Measurements from ENCODE around the gene HARS2. TPM values are rescaled to one million over a fixed set of nuclear protein-coding genes. Genes with fewer than 3 reads are reported as not detected.

The HARS2 gene
- total RNA-seq, 1 donor from 2014 or later, result 29.9 TPM

- Histone ChIP-seq H2AFZ (ENCODE audit: low read depth, low read length) (no peak overlapping the region), H4K20me1 (ENCODE audit: insufficient read depth, low read length) (peaks cover 26% of the 10 kb centered on the region), H3K27ac (ENCODE audit: low read depth, low read length) (no peak overlapping the region), H3K27me3 (ENCODE audit: insufficient read depth, low read length) (no peaks in the 10 kb centered on the region), H3K4me1 (ENCODE audit: insufficient read depth, low read length) (peaks cover 10% of the 10 kb centered on the region), H3K4me2 (ENCODE audit: low read length) (no peak overlapping the region), H3K9ac (ENCODE audit: low read length) (no peak overlapping the region), H3K4me3 (ENCODE audit: insufficient read depth, low read depth, low read length) (no peak overlapping the region), H3K79me2 (ENCODE audit: insufficient read depth, low read length) (peaks cover 64% of the 10 kb centered on the region), H3K36me3 (ENCODE audit: insufficient read depth, low read length) (peaks cover 52% of the 10 kb centered on the region), H3K9me3 (ENCODE audit: insufficient read depth, low read depth, low read length) (no peaks in the 10 kb centered on the region)
- DNase-seq (ENCODE audit: low read depth) (no peak), FAIRE-seq (no peak)
- TF ChIP-seq CTCF (IDR thresholded peaks at IDR 0.05; ENCODE audit: insufficient read depth, low read depth, low read length) (no peak), EZH2 (IDR thresholded peaks at IDR 0.05; ENCODE audit: insufficient read depth, low read length) (no peak)
- peaks cover 18% of the 10 kb centered on the region for H3K36me3 Mint-ChIP-seq (ENCODE audit: low read depth, unreplicated experiment)
- no peaks in the 10 kb centered on the region for H3K27me3 Mint-ChIP-seq (ENCODE audit: low read depth, unreplicated experiment)
- H3K27ac Mint-ChIP-seq (ENCODE audit: unreplicated experiment), result no peak overlapping the region
- H3K4me3 Mint-ChIP-seq (ENCODE audit: unreplicated experiment), result peak overlapping the region; percentile 45
- no peaks in the 10 kb centered on the region for H3K9me3 Mint-ChIP-seq (ENCODE audit: unreplicated experiment)
- peaks cover 20% of the 10 kb centered on the region for H3K4me1 Mint-ChIP-seq (ENCODE audit: low read depth, unreplicated experiment)
Measured at GRCh38 chr5:140694276-140694675, 3.0 kb downstream of the HARS2 start.

DNA sequence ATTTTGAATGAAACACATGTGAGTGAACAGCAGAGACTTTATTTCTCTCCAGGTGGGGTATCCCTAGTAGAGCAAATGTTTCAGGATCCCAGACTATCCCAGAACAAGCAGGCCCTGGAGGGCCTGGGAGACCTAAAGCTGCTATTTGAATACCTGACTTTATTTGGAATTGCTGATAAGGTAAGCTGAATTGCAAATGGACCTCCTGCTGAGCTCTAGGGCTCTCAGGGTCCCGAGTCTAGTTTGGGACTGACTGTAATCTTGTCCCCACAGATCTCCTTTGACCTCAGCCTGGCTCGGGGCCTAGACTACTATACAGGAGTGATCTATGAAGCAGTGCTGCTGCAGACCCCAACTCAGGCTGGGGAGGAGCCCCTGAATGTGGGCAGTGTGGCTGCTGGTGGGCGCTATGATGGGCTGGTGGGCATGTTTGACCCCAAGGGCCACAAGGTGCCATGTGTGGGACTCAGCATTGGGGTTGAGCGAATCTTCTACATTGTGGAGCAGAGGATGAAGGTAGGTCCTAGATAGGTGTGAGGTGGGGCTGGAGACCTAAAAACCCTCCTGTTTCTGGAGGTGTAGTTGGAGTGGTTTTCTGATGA, 5.7 kb downstream of the HARS2 start:
- Histone ChIP-seq H2AFZ (ENCODE audit: low read depth, low read length) (no peak overlapping the region), H3K4me2 (ENCODE audit: low read length) (no peak overlapping the region), H3K79me2 (ENCODE audit: insufficient read depth, low read length) (peaks cover 59% of the 10 kb centered on the region), H3K27ac (ENCODE audit: low read depth, low read length) (no peak overlapping the region), H3K36me3 (ENCODE audit: insufficient read depth, low read length) (peaks cover 54% of the 10 kb centered on the region), H3K4me1 (ENCODE audit: insufficient read depth, low read length) (peaks cover 14% of the 10 kb centered on the region), H3K9ac (ENCODE audit: low read length) (no peak overlapping the region), H3K27me3 (ENCODE audit: insufficient read depth, low read length) (no peaks in the 10 kb centered on the region), H4K20me1 (ENCODE audit: insufficient read depth, low read length) (peaks cover 35% of the 10 kb centered on the region), H3K9me3 (ENCODE audit: insufficient read depth, low read depth, low read length) (no peaks in the 10 kb centered on the region), H3K4me3 (ENCODE audit: insufficient read depth, low read depth, low read length) (no peak overlapping the region)
- DNase-seq (ENCODE audit: low read depth), result no peak
- no peak for FAIRE-seq
- Mint-ChIP-seq H3K4me3 (ENCODE audit: unreplicated experiment) (no peak overlapping the region), H3K9me3 (ENCODE audit: unreplicated experiment) (peaks cover 2% of the 10 kb centered on the region), H3K36me3 (ENCODE audit: low read depth, unreplicated experiment) (peaks cover 24% of the 10 kb centered on the region), H3K27ac (ENCODE audit: unreplicated experiment) (no peak overlapping the region), H3K4me1 (ENCODE audit: low read depth, unreplicated experiment) (peaks cover 26% of the 10 kb centered on the region), H3K27me3 (ENCODE audit: low read depth, unreplicated experiment) (no peaks in the 10 kb centered on the region)
- TF ChIP-seq EZH2 (IDR thresholded peaks at IDR 0.05; ENCODE audit: insufficient read depth, low read length) (no peak), CTCF (IDR thresholded peaks at IDR 0.05; ENCODE audit: insufficient read depth, low read depth, low read length) (no peak)

All from astrocyte (in vitro differentiated cells and primary cell).